H1 (cell line): ENCODE measurements around the gene FGFRL1. TPM values are rescaled to one million over a fixed set of nuclear protein-coding genes. Genes with fewer than 3 reads are reported as not detected.

Experiments used
- CEBPB ChIP-seq: IDR thresholded peaks from 2 replicates; pipeline ENCODE4 v1.6.1; 2012; ENCODE audit warnings: low read depth, low read length
- CREB1 ChIP-seq: IDR thresholded peaks from 2 replicates; pipeline ENCODE4 v1.6.1; 2012; ENCODE audit warnings: inconsistent platforms
- EZH2 ChIP-seq: fragments of 200-600 bp; sonication (generic); IDR thresholded peaks from 2 replicates; pipeline ENCODE4 v1.7.1; 2012; ENCODE audit warnings: low read depth, mild to moderate bottlenecking, moderate library complexity, low read length, inconsistent platforms; ENCODE audit not compliant: severe bottlenecking
- JUND ChIP-seq: IDR thresholded peaks from 2 replicates; pipeline ENCODE4 v1.6.1; 2011; ENCODE audit warnings: mild to moderate bottlenecking, improper control_type of control experiment, low read length
- KDM4A ChIP-seq: IDR thresholded peaks from one replicate; pipeline ENCODE4 v1.7.1; 2012; ENCODE audit warnings: low read depth, mild to moderate bottlenecking, moderate library complexity, low read length, inconsistent platforms; ENCODE audit not compliant: severe bottlenecking
- RFX5 ChIP-seq: IDR thresholded peaks from 2 replicates; pipeline ENCODE4 v1.6.1; 2011; ENCODE audit warnings: low read depth, low read length, improper control_type of control experiment, borderline replicate concordance
- RXRA ChIP-seq: IDR thresholded peaks from 2 replicates; pipeline ENCODE4 v1.6.1; 2011; ENCODE audit warnings: low read depth, mild to moderate bottlenecking, low read length, moderate library complexity; ENCODE audit not compliant: insufficient read depth
- SIN3A ChIP-seq, 2 experiments: IDR thresholded peaks in 1 of 2; conservative IDR thresholded peaks in 1 of 2; 2 replicates each; pipeline ENCODE4 v1.6.1; 2011 to 2012; ENCODE audit warnings: low read length in 2 of 2, improper control_type of control experiment in 1 of 2, low read depth in 1 of 2, mild to moderate bottlenecking in 1 of 2
- TEAD4 ChIP-seq: IDR thresholded peaks from 2 replicates; pipeline ENCODE4 v1.6.1; 2012; ENCODE audit warnings: low read depth, low read length, inconsistent platforms, mixed read lengths
- ZNF274 ChIP-seq: IDR thresholded peaks from 2 replicates; pipeline ENCODE4 v1.7.0; 2012; ENCODE audit warnings: low read length, borderline replicate concordance; ENCODE audit errors: extremely low read depth
- polyA plus RNA-seq, 7 experiments: library from polyadenylated mRNA; depleted of rRNA in 3 of 7; stranded (reverse) in 5 of 7; unstranded in 2 of 7; fragments of >200 nt in 5 of 7; fragments of 200-250 nt in 2 of 7; gene quantifications; 1 replicate in 5 of 7; 2 replicates in 1 of 7; 4 replicates in 1 of 7; pipeline versions ENCODE4 v1.2.1 to v1.2.3, GENCODE V29; 2011 to 2013; ENCODE audit warnings: missing spikeins in 2 of 7, mixed read lengths in 2 of 7
- total RNA-seq: library from RNA; stranded (reverse); fragmentation: NEBNext Ultra II Directional; extraction: Animal tissue kit (Norgen Biotek cat#: 25700); gene quantifications from 2 replicates; pipeline ENCODE4 v1.2.1, GENCODE V29; 2021

The FGFRL1 gene
- total and polyA plus RNA-seq, 2 of the 8 experiments (the other 6 are each of a cell fraction or from before 2014, with no cell fraction given), result 18.9 to 34.6 TPM

DNA sequence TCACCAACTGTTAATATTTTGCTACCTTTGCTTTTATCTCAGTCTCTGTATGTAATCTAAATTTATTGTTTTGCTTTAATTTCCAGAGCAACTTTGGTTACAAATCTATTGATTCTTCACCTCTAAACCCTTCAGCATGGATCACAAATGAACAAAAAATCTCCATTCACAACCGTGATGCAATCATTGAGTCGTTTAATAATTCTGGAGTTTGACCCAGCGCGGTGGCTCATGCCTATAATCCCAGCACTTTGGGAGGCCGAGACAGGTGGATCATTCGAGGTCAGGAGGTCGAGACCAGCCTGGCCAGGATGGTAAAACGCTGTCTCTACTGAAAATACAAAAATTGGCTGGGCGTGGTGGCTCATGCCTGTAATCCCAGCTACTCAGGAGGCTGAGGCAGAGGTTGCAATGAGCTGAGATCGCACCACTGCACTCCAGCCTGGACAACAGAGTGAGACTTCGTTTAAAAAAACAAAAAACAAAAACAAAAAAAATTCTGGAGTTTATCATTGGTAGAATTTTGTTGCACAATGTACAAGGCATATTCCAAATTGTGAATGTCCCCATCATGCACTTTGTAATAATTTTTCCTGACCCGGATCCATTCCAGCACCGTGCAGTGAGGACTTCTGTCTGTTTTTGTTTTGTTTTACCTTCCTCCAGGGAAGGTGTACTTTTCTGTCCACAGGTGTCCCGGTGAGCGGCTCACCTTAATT, 26.9 kb upstream of the FGFRL1 start (continued):
- TF ChIP-seq JUND (no peak), KDM4A (no peak), CREB1 (no peak), SIN3A (conservative IDR thresholded peaks at IDR 0.05 in 1 of 2, IDR thresholded peaks at IDR 0.05 in 1 of 2; ENCODE audit: low read depth in 1 of 2, low read length in 2 of 2) (no peak), RFX5 (no peak), RXRA (no peak), CEBPB (no peak), TEAD4 (no peak), ZNF274 (no peak), EZH2 (no peak)
- TF ChIP-seq, all 59 proteins: peak for 0
